ENCODE measurements around the gene SUPT3H. TPM values are rescaled to one million over a fixed set of nuclear protein-coding genes. Genes with fewer than 3 reads are reported as not detected.
A peak's percentile ranks its signal among the peaks of the same experiment; 100 is the strongest.

Gene SUPT3H
- 12.4 and 13.0 TPM in 2 replicates for total RNA-seq

GRCh38 chr6:45377554-45378333 is at the start of gene SUPT3H:
TSS of gene SUPT3H (minus strand) at chr6:45377934.
- Mint-ChIP-seq H3K4me3 (peak within 1 kb of the TSS; percentile 99), H3K36me3 (ENCODE audit: low read depth) (peaks cover 7% of the 10 kb centered on the region), H3K27ac (peak within 1 kb of the TSS; percentile 100), H3K9me3 (no peaks in the 10 kb centered on the region), H3K27me3 (no peaks in the 10 kb centered on the region), H3K4me1 (peaks cover 25% of the 10 kb centered on the region)
- peak; percentile 97 for DNase-seq
- intact Hi-C loops (cut with micrococcal nuclease), result loop anchor here (1.0 to 5.0 kb wide), 13 partner anchors 43 to 735 kb away; no protein-coding TSS in a partner anchor

GRCh38 chr6:45426251-45426650 is 48.5 kb upstream of the SUPT3H start:
- Mint-ChIP-seq H3K36me3 (ENCODE audit: low read depth) (peaks cover 23% of the 10 kb centered on the region), H3K4me1 (peaks cover 46% of the 10 kb centered on the region), H3K27ac (no peak overlapping the region), H3K4me3 (no peak overlapping the region), H3K27me3 (peaks cover 11% of the 10 kb centered on the region), H3K9me3 (no peaks in the 10 kb centered on the region)
- DNase-seq, result no peak
- intact Hi-C loops (cut with micrococcal nuclease), result loop anchor here (10.0 kb wide), 1 partner anchor 589 kb away; the partner anchor contains the start of gene CLIC5

GRCh38 chr6:45424451-45424861 is 46.7 kb upstream of the SUPT3H start:
- no peaks in the 10 kb centered on the region for H3K9me3 Mint-ChIP-seq
- peaks cover 23% of the 10 kb centered on the region for H3K36me3 Mint-ChIP-seq (ENCODE audit: low read depth)
- H3K4me3 Mint-ChIP-seq, result peak overlapping the region; percentile 94
- intact Hi-C loops (cut with micrococcal nuclease), result loop anchor here (1.0 to 10.0 kb wide), 5 partner anchors 9 to 947 kb away; partner anchors contain the start of gene CLIC5
- peaks cover 50% of the 10 kb centered on the region for H3K4me1 Mint-ChIP-seq
- peak overlapping the region; percentile 86 for H3K27ac Mint-ChIP-seq
- no peak for DNase-seq
- H3K27me3 Mint-ChIP-seq, result peaks cover 14% of the 10 kb centered on the region

- Mint-ChIP-seq H3K4me3 (peak overlapping the region; percentile 94), H3K9me3 (no peaks in the 10 kb centered on the region), H3K36me3 (ENCODE audit: low read depth) (peaks cover 18% of the 10 kb centered on the region), H3K27me3 (peaks cover 18% of the 10 kb centered on the region), H3K27ac (peak overlapping the region; percentile 86), H3K4me1 (peaks cover 51% of the 10 kb centered on the region)
- peak; percentile 74 for DNase-seq
- intact Hi-C loops (cut with micrococcal nuclease), result loop anchor here (1.0 to 10.0 kb wide), 5 partner anchors 9 to 947 kb away; partner anchors contain the start of gene CLIC5
Observed at GRCh38 chr6:45423824-45424450, 46.2 kb upstream of the SUPT3H start.

GRCh38 chr6:45423111-45423823 is 45.5 kb upstream of the SUPT3H start:
- intact Hi-C loops (cut with micrococcal nuclease), result loop anchor here (5.0 to 10.0 kb wide), 4 partner anchors 261 to 946 kb away; partner anchors contain the start of gene CLIC5
- Mint-ChIP-seq H3K27ac (peak overlapping the region; percentile 94), H3K9me3 (no peaks in the 10 kb centered on the region), H3K27me3 (peaks cover 18% of the 10 kb centered on the region), H3K4me1 (peaks cover 48% of the 10 kb centered on the region), H3K4me3 (peak overlapping the region; percentile 94), H3K36me3 (ENCODE audit: low read depth) (peaks cover 13% of the 10 kb centered on the region)
- peak; percentile 81 for DNase-seq

GRCh38 chr6:45422503-45423110 is 44.9 kb upstream of the SUPT3H start:
- peaks cover 44% of the 10 kb centered on the region for H3K4me1 Mint-ChIP-seq
- intact Hi-C loops (cut with micrococcal nuclease), result loop anchor here (1.0 to 10.0 kb wide), 5 partner anchors 260 to 945 kb away; partner anchors contain the start of gene CLIC5
- H3K9me3 Mint-ChIP-seq, result no peaks in the 10 kb centered on the region
- H3K27me3 Mint-ChIP-seq, result peaks cover 18% of the 10 kb centered on the region
- H3K4me3 Mint-ChIP-seq, result peak overlapping the region; percentile 94
- peaks cover 12% of the 10 kb centered on the region for H3K36me3 Mint-ChIP-seq (ENCODE audit: low read depth)
- H3K27ac Mint-ChIP-seq, result peak overlapping the region; percentile 98
- DNase-seq, result peak; percentile 87

GRCh38 chr6:45421709-45422502 is 44.2 kb upstream of the SUPT3H start:
- DNase-seq, result peak; percentile 84
- intact Hi-C loops (cut with micrococcal nuclease), result loop anchor here (1.0 to 10.0 kb wide), 9 partner anchors 57 to 945 kb away; partner anchors contain the start of gene CLIC5
- peaks cover 18% of the 10 kb centered on the region for H3K27me3 Mint-ChIP-seq
- peaks cover 12% of the 10 kb centered on the region for H3K36me3 Mint-ChIP-seq (ENCODE audit: low read depth)
- peak overlapping the region; percentile 94 for H3K4me3 Mint-ChIP-seq
- H3K9me3 Mint-ChIP-seq, result no peaks in the 10 kb centered on the region
- peaks cover 44% of the 10 kb centered on the region for H3K4me1 Mint-ChIP-seq
- H3K27ac Mint-ChIP-seq, result peak overlapping the region; percentile 98

GRCh38 chr6:45420909-45421708 is 43.4 kb upstream of the SUPT3H start:
- Mint-ChIP-seq H3K36me3 (ENCODE audit: low read depth) (peaks cover 12% of the 10 kb centered on the region), H3K27me3 (peaks cover 20% of the 10 kb centered on the region), H3K4me1 (peaks cover 50% of the 10 kb centered on the region), H3K4me3 (peak overlapping the region; percentile 94), H3K9me3 (no peaks in the 10 kb centered on the region), H3K27ac (peak overlapping the region; percentile 96)
- DNase-seq, result no peak
- intact Hi-C loops (cut with micrococcal nuclease), result loop anchor here (1.0 to 10.0 kb wide), 12 partner anchors 44 to 944 kb away; partner anchors contain the start of genes CLIC5 and SUPT3H

- H3K27me3 Mint-ChIP-seq, result peaks cover 22% of the 10 kb centered on the region
- peaks cover 12% of the 10 kb centered on the region for H3K36me3 Mint-ChIP-seq (ENCODE audit: low read depth)
- peak overlapping the region; percentile 94 for H3K4me3 Mint-ChIP-seq
- no peaks in the 10 kb centered on the region for H3K9me3 Mint-ChIP-seq
- peak overlapping the region; percentile 96 for H3K27ac Mint-ChIP-seq
- peaks cover 54% of the 10 kb centered on the region for H3K4me1 Mint-ChIP-seq
- intact Hi-C loops (cut with micrococcal nuclease), result loop anchor here (1.0 to 10.0 kb wide), 11 partner anchors 43 to 943 kb away; partner anchors contain the start of genes CLIC5 and SUPT3H
- peak; percentile 84 for DNase-seq
Observed at GRCh38 chr6:45420083-45420908, 42.6 kb upstream of the SUPT3H start.

GRCh38 chr6:45419571-45420082 is 41.9 kb upstream of the SUPT3H start:
- peak overlapping the region; percentile 94 for H3K4me3 Mint-ChIP-seq
- H3K4me1 Mint-ChIP-seq, result peaks cover 54% of the 10 kb centered on the region
- intact Hi-C loops (cut with micrococcal nuclease), result loop anchor here (1.0 to 10.0 kb wide), 13 partner anchors 42 to 942 kb away; partner anchors contain the start of genes CLIC5 and SUPT3H
- peaks cover 9% of the 10 kb centered on the region for H3K36me3 Mint-ChIP-seq (ENCODE audit: low read depth)
- no peaks in the 10 kb centered on the region for H3K9me3 Mint-ChIP-seq
- peak overlapping the region; percentile 96 for H3K27ac Mint-ChIP-seq
- peak; percentile 87 for DNase-seq
- H3K27me3 Mint-ChIP-seq, result peaks cover 19% of the 10 kb centered on the region

- H3K4me1 Mint-ChIP-seq, result peaks cover 45% of the 10 kb centered on the region
- peaks cover 15% of the 10 kb centered on the region for H3K27me3 Mint-ChIP-seq
- H3K36me3 Mint-ChIP-seq (ENCODE audit: low read depth), result peaks cover 6% of the 10 kb centered on the region
- DNase-seq, result no peak
- no peaks in the 10 kb centered on the region for H3K9me3 Mint-ChIP-seq
- H3K27ac Mint-ChIP-seq, result no peak overlapping the region
- no peak overlapping the region for H3K4me3 Mint-ChIP-seq
- intact Hi-C loops (cut with micrococcal nuclease), result no loop called here
Observed at GRCh38 chr6:45417436-45417835, 39.7 kb upstream of the SUPT3H start.

All from activated CD4-positive, alpha-beta T cell treated with anti-CD3 and anti-CD28 coated beads, Interleukin-2, amount 10 ng/mL, durations not matched to agents 24 days and 14 days (primary cell).